ENCODE measurements around the gene SERPINB12. TPM values are rescaled to one million over a fixed set of nuclear protein-coding genes. Genes with fewer than 3 reads are reported as not detected.
A peak's percentile ranks its signal among the peaks of the same experiment; 100 is the strongest.

Gene SERPINB12
- total and polyA plus RNA-seq, 2 experiments from 2014 or later: not detected

GRCh38 chr18:63606526-63606925 lies 64.4 kb downstream of the SERPINB12 start:
- H3K9ac ChIP-seq: no peak overlapping the region
- H3K4me1 ChIP-seq (ENCODE audit: insufficient read depth): peaks cover 24% of the 10 kb centered on the region
- no peak overlapping the region for H3K27ac ChIP-seq
- TF ChIP-seq EZH2phosphoT487 (IDR thresholded peaks at IDR 0.05; ENCODE audit: insufficient read depth, low read depth) (no peak), EZH2 (IDR thresholded peaks at IDR 0.05; ENCODE audit: insufficient read depth, poor library complexity, severe bottlenecking) (no peak)
- no peak overlapping the region for H3K4me2 ChIP-seq (ENCODE audit: unreplicated experiment)
- no peaks in the 10 kb centered on the region for H3K27me3 ChIP-seq (replicated peaks; ENCODE audit: insufficient read depth)
- H3K4me3 ChIP-seq: no peak overlapping the region
- no peaks in the 10 kb centered on the region for H3K9me3 ChIP-seq (ENCODE audit: low read depth)
- peak; percentile 48 for DNase-seq
- H3F3A ChIP-seq (ENCODE audit: insufficient read depth): peaks cover 16% of the 10 kb centered on the region
- in situ Hi-C loops (cut with MboI): no loop called here
- no peaks in the 10 kb centered on the region for H3K79me2 ChIP-seq (ENCODE audit: insufficient read depth)
- no peaks in the 10 kb centered on the region for H3K9me2 ChIP-seq (ENCODE audit: insufficient read depth)
- 81 to 87% methylated on average over 3 of the region's 3 CpGs for WGBS, 2 experiments (ENCODE audit: low coverage in 1 of 2, low lambda C conversion rate in 2 of 2, missing lambda C conversion rate in 2 of 2)
- no peaks in the 10 kb centered on the region for H4K20me1 ChIP-seq (ENCODE audit: insufficient read depth)
- no peaks in the 10 kb centered on the region for H3K36me3 ChIP-seq (ENCODE audit: low read depth)
- H2AFZ ChIP-seq: no peak overlapping the region

DNA sequence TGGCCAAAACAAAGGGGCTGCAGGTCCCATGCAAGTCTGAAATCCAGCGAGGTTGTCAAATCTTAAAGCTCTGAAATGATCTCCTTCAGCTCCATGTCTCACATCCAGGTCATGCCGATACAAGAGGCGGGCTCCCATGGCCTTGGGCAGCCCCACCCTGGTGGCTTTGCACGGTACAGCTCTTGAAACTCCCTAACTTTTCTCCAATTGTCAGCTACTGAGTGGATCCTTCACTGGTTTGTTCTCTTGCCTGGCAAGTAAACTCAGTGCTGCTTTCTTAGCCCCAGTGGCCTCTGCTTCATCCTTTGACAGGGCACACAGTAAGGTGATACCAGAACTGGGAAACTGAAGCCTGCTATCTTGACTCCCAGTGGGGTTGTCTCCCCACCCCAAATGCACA lies 71.3 kb downstream of the SERPINB12 start:
- Histone ChIP-seq H4K20me1 (ENCODE audit: insufficient read depth) (no peaks in the 10 kb centered on the region), H3K9me3 (ENCODE audit: low read depth) (no peaks in the 10 kb centered on the region), H3K79me2 (ENCODE audit: insufficient read depth) (no peaks in the 10 kb centered on the region), H3K27ac (no peak overlapping the region), H3K4me2 (ENCODE audit: unreplicated experiment) (no peak overlapping the region), H3K27me3 (replicated peaks; ENCODE audit: insufficient read depth) (no peaks in the 10 kb centered on the region), H3K9ac (no peak overlapping the region), H2AFZ (no peak overlapping the region), H3K4me3 (no peak overlapping the region), H3K36me3 (ENCODE audit: low read depth) (no peaks in the 10 kb centered on the region), H3K4me1 (ENCODE audit: insufficient read depth) (no peaks in the 10 kb centered on the region), H3F3A (ENCODE audit: insufficient read depth) (no peaks in the 10 kb centered on the region), H3K9me2 (ENCODE audit: insufficient read depth) (no peaks in the 10 kb centered on the region)
- DNase-seq: no peak
- in situ Hi-C loops (cut with MboI): no loop called here
- 47 to 48% methylated on average over 4 of the region's 4 CpGs for WGBS, 2 experiments (ENCODE audit: low coverage in 1 of 2, low lambda C conversion rate in 2 of 2, missing lambda C conversion rate in 2 of 2)
- no peak for TF ChIP-seq EZH2 (IDR thresholded peaks at IDR 0.05; ENCODE audit: insufficient read depth, poor library complexity, severe bottlenecking)
- no peak for TF ChIP-seq EZH2phosphoT487 (IDR thresholded peaks at IDR 0.05; ENCODE audit: insufficient read depth, low read depth)

DNA sequence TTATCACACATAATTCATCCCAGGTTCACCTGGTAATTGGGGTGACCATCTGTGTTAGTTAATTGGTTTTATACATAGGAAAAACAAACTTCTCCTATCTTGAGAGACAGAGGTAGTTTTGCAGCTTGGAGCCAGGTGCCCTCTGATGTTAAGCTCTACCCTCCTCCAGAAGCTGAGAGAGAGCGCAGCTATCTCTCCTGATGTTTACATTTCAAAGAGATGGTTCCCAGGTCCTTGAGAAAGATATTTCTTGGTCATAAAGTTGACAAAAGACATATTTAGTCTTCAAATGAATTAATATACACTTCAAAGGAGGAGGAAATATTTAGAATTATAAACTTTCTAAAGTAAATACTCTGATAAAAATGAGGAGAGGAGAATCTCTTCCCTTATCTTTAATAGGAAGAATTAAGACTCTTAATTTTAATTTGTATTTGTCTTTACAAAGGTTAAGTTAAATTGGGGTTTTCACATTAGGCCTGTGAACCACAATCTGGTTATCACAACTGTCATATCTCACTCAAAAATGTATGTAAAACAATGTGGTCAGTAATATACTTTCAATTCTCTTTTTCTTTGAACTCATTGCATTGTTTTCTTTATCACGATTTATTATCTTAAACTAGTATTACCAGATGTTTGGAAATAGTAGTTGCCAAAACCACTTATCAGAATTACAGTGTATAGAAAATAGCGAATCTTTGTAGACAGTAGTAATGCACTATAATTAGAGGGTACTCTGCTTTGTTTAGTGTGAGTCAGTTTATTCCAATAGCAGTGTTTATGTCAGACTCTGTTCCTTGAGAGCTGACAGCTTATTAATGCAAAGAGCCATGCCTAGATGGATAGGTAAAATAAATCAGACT lies 75.1 kb downstream of the SERPINB12 start:
- in situ Hi-C loops (cut with MboI): no loop called here
- 28 to 29% methylated on average over 3 of the region's 3 CpGs for WGBS, 2 experiments (ENCODE audit: low coverage in 1 of 2, low lambda C conversion rate in 2 of 2, missing lambda C conversion rate in 2 of 2)
- H3K36me3 ChIP-seq (ENCODE audit: low read depth): no peaks in the 10 kb centered on the region
- no peaks in the 10 kb centered on the region for H3K9me2 ChIP-seq (ENCODE audit: insufficient read depth)
- no peaks in the 10 kb centered on the region for H3K4me1 ChIP-seq (ENCODE audit: insufficient read depth)
- no peaks in the 10 kb centered on the region for H3F3A ChIP-seq (ENCODE audit: insufficient read depth)
- H3K9ac ChIP-seq: no peak overlapping the region
- H4K20me1 ChIP-seq (ENCODE audit: insufficient read depth): no peaks in the 10 kb centered on the region
- no peak for TF ChIP-seq EZH2 (IDR thresholded peaks at IDR 0.05; ENCODE audit: insufficient read depth, poor library complexity, severe bottlenecking)
- TF ChIP-seq EZH2phosphoT487 (IDR thresholded peaks at IDR 0.05; ENCODE audit: insufficient read depth, low read depth): no peak
- H3K9me3 ChIP-seq (ENCODE audit: low read depth): no peaks in the 10 kb centered on the region
- H3K4me3 ChIP-seq: no peak overlapping the region
- H3K27ac ChIP-seq: no peak overlapping the region
- H2AFZ ChIP-seq: no peak overlapping the region
- no peaks in the 10 kb centered on the region for H3K27me3 ChIP-seq (replicated peaks; ENCODE audit: insufficient read depth)
- no peaks in the 10 kb centered on the region for H3K79me2 ChIP-seq (ENCODE audit: insufficient read depth)
- no peak for DNase-seq
- H3K4me2 ChIP-seq (ENCODE audit: unreplicated experiment): no peak overlapping the region

- Histone ChIP-seq H3F3A (ENCODE audit: insufficient read depth) (no peaks in the 10 kb centered on the region), H3K9me3 (ENCODE audit: low read depth) (no peaks in the 10 kb centered on the region), H3K27ac (no peak overlapping the region), H3K9ac (no peak overlapping the region), H3K4me1 (ENCODE audit: insufficient read depth) (no peaks in the 10 kb centered on the region), H3K79me2 (ENCODE audit: insufficient read depth) (no peaks in the 10 kb centered on the region), H4K20me1 (ENCODE audit: insufficient read depth) (no peaks in the 10 kb centered on the region), H2AFZ (no peak overlapping the region), H3K9me2 (ENCODE audit: insufficient read depth) (no peaks in the 10 kb centered on the region), H3K4me3 (no peak overlapping the region), H3K4me2 (ENCODE audit: unreplicated experiment) (no peak overlapping the region), H3K36me3 (ENCODE audit: low read depth) (no peaks in the 10 kb centered on the region), H3K27me3 (replicated peaks; ENCODE audit: insufficient read depth) (no peaks in the 10 kb centered on the region)
- TF ChIP-seq EZH2 (IDR thresholded peaks at IDR 0.05; ENCODE audit: insufficient read depth, poor library complexity, severe bottlenecking) (no peak), EZH2phosphoT487 (IDR thresholded peaks at IDR 0.05; ENCODE audit: insufficient read depth, low read depth) (no peak)
- WGBS, 2 experiments (ENCODE audit: low coverage in 1 of 2, low lambda C conversion rate in 2 of 2, missing lambda C conversion rate in 2 of 2): 74 to 78% methylated on average over 2 of the region's 2 CpGs
- no peak for DNase-seq
- in situ Hi-C loops (cut with MboI): no loop called here
Measured at GRCh38 chr18:63617915-63618234, 75.7 kb downstream of the SERPINB12 start.

Other genes starting within 250 kb of the SERPINB12 start
- gene BCL2, start 222.6 kb upstream of the SERPINB12 start, total RNA-seq (2014; rRNA removed; shearing (Covaris generic)): 1.0 and 1.5 TPM in 2 replicates
- 0.30 and 0.39 TPM in 2 replicates for gene BCL2, start 222.6 kb upstream of the SERPINB12 start, polyA plus RNA-seq (2016; fragmentation: Nextera tagmentation; extraction: Ambion mirVana)
- 30.7 and 31.2 TPM in 2 replicates for gene KDSR, start 175.2 kb upstream of the SERPINB12 start, total RNA-seq (2014; rRNA removed; shearing (Covaris generic))
- gene KDSR, start 175.2 kb upstream of the SERPINB12 start, polyA plus RNA-seq (2016; fragmentation: Nextera tagmentation; extraction: Ambion mirVana): 54.7 and 55.1 TPM in 2 replicates
- 42.4 and 45.5 TPM in 2 replicates for gene VPS4B, start 119.9 kb upstream of the SERPINB12 start, total RNA-seq (2014; rRNA removed; shearing (Covaris generic))
- 43.3 and 49.2 TPM in 2 replicates for gene VPS4B, start 119.9 kb upstream of the SERPINB12 start, polyA plus RNA-seq (2016; fragmentation: Nextera tagmentation; extraction: Ambion mirVana)
- gene SERPINB5, start 65.4 kb upstream of the SERPINB12 start, total RNA-seq (2014; rRNA removed; shearing (Covaris generic)): not detected in 2 replicates
- gene SERPINB5, start 65.4 kb upstream of the SERPINB12 start, polyA plus RNA-seq (2016; fragmentation: Nextera tagmentation; extraction: Ambion mirVana): not detected in 2 replicates
- gene SERPINB13, start 45.0 kb downstream of the SERPINB12 start, total RNA-seq (2014; rRNA removed; shearing (Covaris generic)): not detected in 2 replicates
- gene SERPINB13, start 45.0 kb downstream of the SERPINB12 start, polyA plus RNA-seq (2016; fragmentation: Nextera tagmentation; extraction: Ambion mirVana): not detected in 2 replicates
- gene SERPINB4, start 101.9 kb downstream of the SERPINB12 start, total RNA-seq (2014; rRNA removed; shearing (Covaris generic)): not detected in 2 replicates
- gene SERPINB4, start 101.9 kb downstream of the SERPINB12 start, polyA plus RNA-seq (2016; fragmentation: Nextera tagmentation; extraction: Ambion mirVana): not detected in 2 replicates
- gene SERPINB3, start 119.5 kb downstream of the SERPINB12 start, total RNA-seq (2014; rRNA removed; shearing (Covaris generic)): not detected in 2 replicates
- 0.24 TPM in 1 of 2 replicates, not detected in the other for gene SERPINB3, start 119.5 kb downstream of the SERPINB12 start, polyA plus RNA-seq (2016; fragmentation: Nextera tagmentation; extraction: Ambion mirVana)
- not detected in 2 replicates for gene SERPINB11, start 160.6 kb downstream of the SERPINB12 start, total RNA-seq (2014; rRNA removed; shearing (Covaris generic))
- not detected in 2 replicates for gene SERPINB11, start 160.6 kb downstream of the SERPINB12 start, polyA plus RNA-seq (2016; fragmentation: Nextera tagmentation; extraction: Ambion mirVana)
- gene SERPINB7, start 233.0 kb downstream of the SERPINB12 start, total RNA-seq (2014; rRNA removed; shearing (Covaris generic)): 12.2 and 18.6 TPM in 2 replicates
- gene SERPINB7, start 233.0 kb downstream of the SERPINB12 start, polyA plus RNA-seq (2016; fragmentation: Nextera tagmentation; extraction: Ambion mirVana): 12.5 and 13.8 TPM in 2 replicates

Data from GM23248 (cell line).